ENCODE results near the gene CADM2.

CADM2 gene

GRCh38 chr3:85576697-85577200 is 618.0 kb downstream of the CADM2 start:
- DNase-seq: no peak

- DNase-seq: no peak
Observed at GRCh38 chr3:85584779-85585356, 626.1 kb downstream of the CADM2 start.

- DNase-seq: no peak
Observed at GRCh38 chr3:85586018-85586417, 627.2 kb downstream of the CADM2 start.

- no peak for DNase-seq
Observed at GRCh38 chr3:85589145-85589544, 630.4 kb downstream of the CADM2 start.

- DNase-seq: no peak
Observed at GRCh38 chr3:85591451-85591850, 632.7 kb downstream of the CADM2 start.

- DNase-seq: no peak
Observed at GRCh38 chr3:85592256-85592655, 633.5 kb downstream of the CADM2 start.

GRCh38 chr3:85594676-85595075 is 635.9 kb downstream of the CADM2 start:
- no peak for DNase-seq

GRCh38 chr3:85603378-85603777 is 644.6 kb downstream of the CADM2 start:
- no peak for DNase-seq

GRCh38 chr3:85604641-85605040 is 645.9 kb downstream of the CADM2 start:
- no peak for DNase-seq

GRCh38 chr3:85605066-85605465 is 646.3 kb downstream of the CADM2 start:
- DNase-seq: no peak

- no peak for DNase-seq
Observed at GRCh38 chr3:85626662-85627061, 667.9 kb downstream of the CADM2 start.

GRCh38 chr3:85627932-85628331 is 669.1 kb downstream of the CADM2 start:
- DNase-seq: no peak

GRCh38 chr3:85631070-85631469 is 672.3 kb downstream of the CADM2 start:
- no peak for DNase-seq

GRCh38 chr3:85632921-85633320 is 674.1 kb downstream of the CADM2 start:
- DNase-seq: no peak

- DNase-seq: no peak
Observed at GRCh38 chr3:85652360-85652759, 693.6 kb downstream of the CADM2 start.

- DNase-seq: no peak
Observed at GRCh38 chr3:85660451-85660850, 701.7 kb downstream of the CADM2 start.

- no peak for DNase-seq
Observed at GRCh38 chr3:85662462-85662861, 703.7 kb downstream of the CADM2 start.

- DNase-seq: no peak
Observed at GRCh38 chr3:85667744-85668143, 709.0 kb downstream of the CADM2 start.

GRCh38 chr3:85670634-85671205 is 711.9 kb downstream of the CADM2 start:
- no peak for DNase-seq

GRCh38 chr3:85672761-85673160 is 714.0 kb downstream of the CADM2 start:
- no peak for DNase-seq

- DNase-seq: no peak
Observed at GRCh38 chr3:85678713-85679112, 719.9 kb downstream of the CADM2 start.

GRCh38 chr3:85681906-85682305 is 723.1 kb downstream of the CADM2 start:
- no peak for DNase-seq

- DNase-seq: no peak
Observed at GRCh38 chr3:85691196-85691595, 732.4 kb downstream of the CADM2 start.

- no peak for DNase-seq
Observed at GRCh38 chr3:85697156-85697555, 738.4 kb downstream of the CADM2 start.

GRCh38 chr3:85706130-85706529 is 747.3 kb downstream of the CADM2 start:
- DNase-seq: no peak
